ENCODE measurements around the gene SAMD4B. TPM values are rescaled to one million over a fixed set of nuclear protein-coding genes. Genes with fewer than 3 reads are reported as not detected.

Gene SAMD4B
- polyA plus RNA-seq, 2 donors, result 78.7 to 140 TPM

DNA sequence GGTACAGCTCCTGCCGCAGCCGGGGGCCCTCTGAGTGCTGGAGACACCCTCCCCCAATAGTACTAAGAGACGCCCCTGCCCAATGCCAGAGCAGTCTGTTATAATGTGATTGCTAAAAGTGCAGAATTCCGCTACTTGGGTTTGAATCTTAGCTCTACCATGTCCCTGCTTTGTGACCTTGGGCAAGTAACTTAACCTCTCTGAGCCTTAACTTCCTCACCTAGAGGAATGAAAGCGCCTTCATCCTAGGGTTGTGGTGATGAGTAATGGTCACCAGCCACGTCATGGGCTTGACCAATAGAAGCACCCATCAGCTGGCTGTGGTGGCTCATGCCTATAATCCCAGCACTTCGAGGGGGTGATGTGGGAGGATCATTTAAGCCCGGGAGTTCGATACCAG, 76.8 kb downstream of the SAMD4B start:
- 84 to 89% methylated on average over 9 of the region's 9 CpGs for WGBS, 2 donors
- no peaks in the 10 kb centered on the region for H3K36me3 ChIP-seq (ENCODE audit: control insufficient read depth in 2 of 2, insufficient read depth in 2 of 2, low read length in 1 of 2)

DNA sequence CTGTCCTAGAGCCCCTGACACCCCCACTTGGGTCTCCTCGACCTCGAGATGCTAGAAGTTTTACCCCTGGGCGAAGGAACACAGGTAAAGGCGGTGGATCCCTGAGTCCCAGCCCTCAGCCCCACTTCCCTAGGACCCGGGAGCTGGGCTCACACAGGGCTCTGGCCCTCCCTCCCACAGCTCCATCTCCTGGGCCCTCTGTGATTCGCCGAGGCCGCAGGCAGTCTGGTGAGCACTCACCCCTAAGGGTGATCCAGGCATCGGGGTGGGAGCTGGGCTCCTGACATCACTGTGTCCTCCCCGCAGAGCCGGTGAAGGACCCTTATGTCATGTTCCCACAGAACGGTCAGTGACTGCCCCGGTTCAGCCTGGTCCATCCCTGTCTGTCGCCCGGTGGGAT, 78.5 kb downstream of the SAMD4B start:
- Histone ChIP-seq H3K4me1 (ENCODE audit: control insufficient read depth in 2 of 2, insufficient read depth in 2 of 2, low read length in 1 of 2) (no peaks in the 10 kb centered on the region), H3K4me3 (ENCODE audit: low read depth in 1 of 2, low read length in 2 of 2) (no peak overlapping the region), H3K36me3 (ENCODE audit: control insufficient read depth in 2 of 2, insufficient read depth in 2 of 2, low read length in 1 of 2) (no peaks in the 10 kb centered on the region), H3K9me3 (ENCODE audit: control insufficient read depth in 2 of 2, insufficient read depth in 1 of 2, low read depth in 1 of 2, low read length in 1 of 2) (no peaks in the 10 kb centered on the region), H3K27ac (ENCODE audit: low read depth in 2 of 2, low read length in 1 of 2) (no peak overlapping the region), H3K27me3 (ENCODE audit: control insufficient read depth in 1 of 2, insufficient read depth in 2 of 2, low read length in 2 of 2) (no peaks in the 10 kb centered on the region)
- 88 to 94% methylated on average over 15 of the region's 15 CpGs for WGBS, 2 donors

More for the DNA sequence above, 76.8 kb downstream of the SAMD4B start:
- Histone ChIP-seq H3K27me3 (ENCODE audit: control insufficient read depth in 1 of 2, insufficient read depth in 2 of 2, low read length in 2 of 2) (no peaks in the 10 kb centered on the region), H3K4me3 (ENCODE audit: low read depth in 1 of 2, low read length in 2 of 2) (no peak overlapping the region), H3K27ac (ENCODE audit: low read depth in 2 of 2, low read length in 1 of 2) (no peak overlapping the region), H3K9me3 (ENCODE audit: control insufficient read depth in 2 of 2, insufficient read depth in 1 of 2, low read depth in 1 of 2, low read length in 1 of 2) (no peaks in the 10 kb centered on the region), H3K4me1 (ENCODE audit: control insufficient read depth in 2 of 2, insufficient read depth in 2 of 2, low read length in 1 of 2) (peaks cover 0 to 5% of the 10 kb centered on the region in 2 donors)

DNA sequence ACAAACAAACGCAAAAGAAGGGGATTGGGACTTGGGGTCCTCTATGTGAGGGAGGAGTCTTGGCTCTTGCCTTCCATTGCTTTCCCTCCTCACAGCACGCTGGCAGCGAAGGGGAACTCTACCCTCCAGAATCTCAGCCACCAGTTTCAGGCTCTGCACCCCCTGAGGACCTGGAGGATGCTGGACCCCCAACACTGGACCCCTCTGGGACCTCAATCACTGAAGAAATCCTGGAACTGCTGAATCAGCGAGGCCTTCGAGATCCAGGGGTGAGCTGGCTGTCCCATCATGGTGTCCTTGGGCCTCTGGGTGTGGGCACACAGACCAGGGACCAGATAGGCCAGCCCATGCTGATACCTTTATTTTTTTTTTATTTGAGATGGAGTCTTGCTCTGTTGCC, 79.8 kb downstream of the SAMD4B start:
- Histone ChIP-seq H3K27ac (ENCODE audit: low read depth in 2 of 2, low read length in 1 of 2) (no peak overlapping the region), H3K4me3 (ENCODE audit: low read depth in 1 of 2, low read length in 2 of 2) (no peak overlapping the region), H3K9me3 (ENCODE audit: control insufficient read depth in 2 of 2, insufficient read depth in 1 of 2, low read depth in 1 of 2, low read length in 1 of 2) (no peaks in the 10 kb centered on the region), H3K27me3 (ENCODE audit: control insufficient read depth in 1 of 2, insufficient read depth in 2 of 2, low read length in 2 of 2) (no peaks in the 10 kb centered on the region), H3K36me3 (ENCODE audit: control insufficient read depth in 2 of 2, insufficient read depth in 2 of 2, low read length in 1 of 2) (no peaks in the 10 kb centered on the region), H3K4me1 (ENCODE audit: control insufficient read depth in 2 of 2, insufficient read depth in 2 of 2, low read length in 1 of 2) (no peaks in the 10 kb centered on the region)
- WGBS, 2 donors, result 93 to 96% methylated on average over 5 of the region's 5 CpGs

DNA sequence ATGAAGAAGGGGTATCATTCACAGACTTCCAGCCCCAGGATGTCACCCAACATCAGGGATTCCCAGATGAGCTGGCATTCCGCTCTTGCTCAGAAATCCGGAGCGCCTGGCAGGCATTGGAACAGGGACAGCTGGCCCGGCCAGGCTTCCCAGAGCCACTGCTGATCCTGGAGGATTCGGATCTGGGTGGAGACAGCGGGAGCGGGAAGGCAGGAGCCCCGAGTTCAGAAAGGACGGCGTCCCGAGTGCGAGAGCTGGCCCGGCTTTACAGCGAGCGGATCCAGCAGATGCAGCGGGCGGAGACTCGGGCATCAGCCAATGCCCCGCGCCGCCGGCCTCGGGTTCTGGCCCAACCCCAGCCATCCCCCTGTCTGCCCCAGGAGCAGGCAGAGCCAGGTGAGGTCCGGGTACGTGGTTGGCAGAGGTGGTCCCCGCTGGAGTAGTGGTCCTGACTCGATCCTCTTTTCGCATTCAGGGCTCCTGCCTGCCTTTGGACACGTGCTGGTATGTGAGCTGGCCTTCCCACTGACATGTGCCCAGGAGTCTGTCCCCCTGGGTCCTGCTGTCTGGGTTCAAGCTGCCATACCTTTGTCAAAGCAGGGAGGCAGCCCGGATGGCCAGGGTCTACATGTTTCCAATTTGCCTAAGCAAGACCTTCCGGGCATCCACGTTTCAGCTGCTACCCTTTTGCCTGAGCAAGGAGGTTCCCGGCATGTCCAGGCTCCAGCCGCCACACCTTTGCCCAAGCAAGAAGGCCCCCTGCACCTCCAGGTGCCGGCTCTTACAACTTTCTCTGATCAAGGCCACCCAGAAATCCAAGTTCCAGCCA, 81.3 kb downstream of the SAMD4B start:
- Histone ChIP-seq H3K27ac (ENCODE audit: low read depth in 2 of 2, low read length in 1 of 2) (no peak overlapping the region), H3K36me3 (ENCODE audit: control insufficient read depth in 2 of 2, insufficient read depth in 2 of 2, low read length in 1 of 2) (no peaks in the 10 kb centered on the region), H3K4me3 (ENCODE audit: low read depth in 1 of 2, low read length in 2 of 2) (no peak overlapping the region), H3K27me3 (ENCODE audit: control insufficient read depth in 1 of 2, insufficient read depth in 2 of 2, low read length in 2 of 2) (no peaks in the 10 kb centered on the region), H3K9me3 (ENCODE audit: control insufficient read depth in 2 of 2, insufficient read depth in 1 of 2, low read depth in 1 of 2, low read length in 1 of 2) (no peaks in the 10 kb centered on the region), H3K4me1 (ENCODE audit: control insufficient read depth in 2 of 2, insufficient read depth in 2 of 2, low read length in 1 of 2) (no peaks in the 10 kb centered on the region)
- WGBS, 2 donors, result 83 to 90% methylated on average over 35 of the region's 35 CpGs

DNA sequence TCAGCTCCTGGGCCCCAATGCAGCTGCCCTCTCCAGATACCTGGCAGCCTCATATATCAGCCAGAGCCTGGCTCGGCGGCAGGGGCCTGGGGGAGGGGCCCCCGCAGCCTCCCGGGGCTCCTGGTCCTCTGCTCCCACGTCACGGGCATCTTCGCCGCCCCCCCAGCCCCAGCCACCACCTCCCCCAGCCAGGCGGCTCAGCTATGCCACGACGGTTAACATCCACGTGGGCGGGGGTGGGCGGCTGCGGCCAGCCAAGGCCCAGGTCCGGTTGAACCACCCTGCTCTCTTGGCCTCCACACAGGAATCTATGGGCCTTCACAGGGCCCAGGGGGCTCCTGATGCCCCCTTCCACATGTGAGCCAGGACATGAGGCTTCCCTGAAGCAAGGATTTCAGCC, 82.7 kb downstream of the SAMD4B start:
- Histone ChIP-seq H3K27me3 (ENCODE audit: control insufficient read depth in 1 of 2, insufficient read depth in 2 of 2, low read length in 2 of 2) (no peaks in the 10 kb centered on the region), H3K9me3 (ENCODE audit: control insufficient read depth in 2 of 2, insufficient read depth in 1 of 2, low read depth in 1 of 2, low read length in 1 of 2) (no peaks in the 10 kb centered on the region), H3K4me3 (ENCODE audit: low read depth in 1 of 2, low read length in 2 of 2) (no peak overlapping the region), H3K36me3 (ENCODE audit: control insufficient read depth in 2 of 2, insufficient read depth in 2 of 2, low read length in 1 of 2) (no peaks in the 10 kb centered on the region), H3K4me1 (ENCODE audit: control insufficient read depth in 2 of 2, insufficient read depth in 2 of 2, low read length in 1 of 2) (no peaks in the 10 kb centered on the region), H3K27ac (ENCODE audit: low read depth in 2 of 2, low read length in 1 of 2) (no peak overlapping the region)
- 78 to 82% methylated on average over 16 of the region's 16 CpGs for WGBS, 2 donors

DNA sequence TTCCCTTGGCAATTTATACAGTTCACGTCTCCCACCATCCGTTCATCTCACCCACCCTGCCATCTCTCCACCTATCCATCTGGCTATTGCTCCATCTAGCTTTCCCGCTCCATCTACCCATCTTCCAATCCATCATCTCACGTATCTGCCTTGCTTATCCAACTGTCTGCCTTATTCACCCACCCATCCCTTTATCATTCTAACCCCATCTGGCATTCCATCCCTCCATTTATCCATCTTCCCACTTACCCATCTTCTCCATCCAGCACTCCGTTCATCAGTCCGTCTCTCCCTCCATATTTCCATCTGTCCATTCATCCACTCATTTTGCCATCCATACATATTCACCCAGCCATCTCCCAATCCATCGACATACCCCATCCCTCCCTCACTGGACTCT, 83.5 kb downstream of the SAMD4B start:
- WGBS, 2 donors, result 90 to 93% methylated on average over 7 of the region's 7 CpGs
- H3K9me3 ChIP-seq (ENCODE audit: control insufficient read depth in 2 of 2, insufficient read depth in 1 of 2, low read depth in 1 of 2, low read length in 1 of 2), result no peaks in the 10 kb centered on the region
- no peak overlapping the region for H3K27ac ChIP-seq (ENCODE audit: low read depth in 2 of 2, low read length in 1 of 2)
- H3K4me3 ChIP-seq (ENCODE audit: low read depth in 1 of 2, low read length in 2 of 2), result no peak overlapping the region
- H3K36me3 ChIP-seq (ENCODE audit: control insufficient read depth in 2 of 2, insufficient read depth in 2 of 2, low read length in 1 of 2), result no peaks in the 10 kb centered on the region
- peaks cover 0 to under 1% of the 10 kb centered on the region in 2 donors for H3K4me1 ChIP-seq (ENCODE audit: control insufficient read depth in 2 of 2, insufficient read depth in 2 of 2, low read length in 1 of 2)
- H3K27me3 ChIP-seq (ENCODE audit: control insufficient read depth in 1 of 2, insufficient read depth in 2 of 2, low read length in 2 of 2), result no peaks in the 10 kb centered on the region

DNA sequence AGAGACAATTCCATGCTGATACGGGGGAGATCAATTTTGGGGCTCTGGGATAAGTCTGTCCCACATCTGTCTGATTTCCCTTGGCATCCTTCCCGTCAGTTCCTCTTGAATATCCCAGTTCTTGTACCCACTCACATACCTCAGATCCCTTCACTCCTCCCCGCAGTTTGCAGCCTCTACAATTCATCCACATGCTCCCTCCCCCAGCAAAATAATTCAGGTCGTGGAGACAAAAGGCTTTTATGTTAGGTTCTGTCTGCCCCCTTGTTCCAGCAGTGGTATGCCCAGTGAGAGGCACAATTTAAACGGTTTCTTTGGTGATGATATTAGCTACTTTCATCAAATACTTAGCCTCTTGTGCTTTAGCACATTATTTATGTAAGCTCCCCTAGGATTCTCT, 83.9 kb downstream of the SAMD4B start:
- WGBS, 2 donors, result 63 to 66% methylated on average over 5 of the region's 5 CpGs
- H3K9me3 ChIP-seq (ENCODE audit: control insufficient read depth in 2 of 2, insufficient read depth in 1 of 2, low read depth in 1 of 2, low read length in 1 of 2), result no peaks in the 10 kb centered on the region

DNA sequence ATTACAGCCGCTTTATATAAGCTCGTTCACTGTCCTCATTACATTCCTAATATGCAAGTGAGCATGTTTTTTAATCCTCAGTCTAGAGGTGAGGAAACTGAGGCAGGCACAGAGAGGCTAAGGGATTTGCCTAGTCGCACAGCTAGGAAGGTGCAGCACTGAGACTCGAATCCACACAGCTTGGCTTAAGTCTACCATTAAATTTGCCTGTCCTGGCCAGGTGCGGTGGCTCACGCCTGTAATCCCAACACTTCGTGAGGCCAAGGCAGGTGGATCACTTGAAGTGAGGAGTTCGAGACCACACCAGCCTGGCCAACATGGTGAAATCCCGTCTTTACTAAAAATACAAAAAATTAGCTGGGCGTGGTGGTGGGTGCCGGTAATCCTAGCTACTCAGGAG, 85.5 kb downstream of the SAMD4B start:
- peak overlapping the region in 1 of 2 donors; percentile 2 for H3K4me3 ChIP-seq (ENCODE audit: low read depth in 1 of 2, low read length in 2 of 2)
- peaks cover under 1 to 2% of the 10 kb centered on the region in 2 donors for H3K36me3 ChIP-seq (ENCODE audit: control insufficient read depth in 2 of 2, insufficient read depth in 2 of 2, low read length in 1 of 2)
- no peaks in the 10 kb centered on the region for H3K9me3 ChIP-seq (ENCODE audit: control insufficient read depth in 2 of 2, insufficient read depth in 1 of 2, low read depth in 1 of 2, low read length in 1 of 2)
- 90 to 91% methylated on average over 11 of the region's 11 CpGs for WGBS, 2 donors
- peaks cover 0 to 5% of the 10 kb centered on the region in 2 donors for H3K4me1 ChIP-seq (ENCODE audit: control insufficient read depth in 2 of 2, insufficient read depth in 2 of 2, low read length in 1 of 2)
- peak overlapping the region in 1 of 2 donors; percentile 22 for H3K27ac ChIP-seq (ENCODE audit: low read depth in 2 of 2, low read length in 1 of 2)
- H3K27me3 ChIP-seq (ENCODE audit: control insufficient read depth in 1 of 2, insufficient read depth in 2 of 2, low read length in 2 of 2), result no peaks in the 10 kb centered on the region

More for the DNA sequence above, 83.9 kb downstream of the SAMD4B start:
- Histone ChIP-seq H3K36me3 (ENCODE audit: control insufficient read depth in 2 of 2, insufficient read depth in 2 of 2, low read length in 1 of 2) (no peaks in the 10 kb centered on the region), H3K4me1 (ENCODE audit: control insufficient read depth in 2 of 2, insufficient read depth in 2 of 2, low read length in 1 of 2) (peaks cover 0 to 4% of the 10 kb centered on the region in 2 donors), H3K27me3 (ENCODE audit: control insufficient read depth in 1 of 2, insufficient read depth in 2 of 2, low read length in 2 of 2) (no peaks in the 10 kb centered on the region), H3K27ac (ENCODE audit: low read depth in 2 of 2, low read length in 1 of 2) (no peak overlapping the region), H3K4me3 (ENCODE audit: low read depth in 1 of 2, low read length in 2 of 2) (no peak overlapping the region)

DNA sequence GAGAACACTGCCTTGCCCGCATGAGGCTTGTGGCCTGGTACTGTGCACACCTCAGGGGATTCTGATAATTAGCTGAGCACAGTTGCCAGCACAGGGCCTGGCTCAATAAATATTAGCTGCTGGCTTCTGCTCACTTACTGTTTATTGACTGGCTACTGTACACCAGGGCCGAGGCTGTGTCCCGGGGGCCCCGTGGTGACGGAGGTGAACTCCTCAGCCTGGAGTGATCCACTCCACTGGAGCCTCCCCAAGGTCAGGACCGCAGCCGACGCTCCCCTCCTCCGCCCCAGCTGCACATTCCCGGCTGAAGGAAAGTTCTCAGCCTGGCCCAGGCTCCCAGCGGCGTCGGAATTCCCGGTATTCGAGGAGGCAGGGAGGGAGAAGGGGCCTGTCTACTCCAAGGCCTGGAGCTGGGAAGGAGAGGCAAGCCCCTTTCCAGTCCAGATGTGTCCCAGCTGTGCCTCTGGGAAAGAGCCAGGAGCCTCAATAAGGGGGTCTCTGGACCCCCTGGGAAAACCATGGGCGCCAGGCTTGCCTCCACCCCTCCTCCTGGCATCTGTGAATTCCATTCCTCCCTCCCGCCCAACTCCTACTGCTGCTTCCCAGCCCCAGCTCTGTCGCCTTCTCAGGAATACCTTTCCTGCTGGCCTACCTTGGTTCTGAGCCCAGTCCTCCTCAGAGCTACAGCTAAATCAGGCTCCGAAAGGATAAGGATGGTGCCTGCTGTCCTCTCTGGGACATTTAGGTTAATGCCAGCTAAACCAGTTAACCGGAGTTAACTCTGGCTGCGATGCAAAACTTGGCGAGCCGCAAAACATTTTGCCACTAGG, 86.3 kb downstream of the SAMD4B start:
- peaks cover 0 to 5% of the 10 kb centered on the region in 2 donors for H3K4me1 ChIP-seq (ENCODE audit: control insufficient read depth in 2 of 2, insufficient read depth in 2 of 2, low read length in 1 of 2)
- peaks cover 6 to 8% of the 10 kb centered on the region in 2 donors for H3K36me3 ChIP-seq (ENCODE audit: control insufficient read depth in 2 of 2, insufficient read depth in 2 of 2, low read length in 1 of 2)
- H3K4me3 ChIP-seq (ENCODE audit: low read depth in 1 of 2, low read length in 2 of 2), result no peak overlapping the region
- H3K9me3 ChIP-seq (ENCODE audit: control insufficient read depth in 2 of 2, insufficient read depth in 1 of 2, low read depth in 1 of 2, low read length in 1 of 2), result no peaks in the 10 kb centered on the region
- peak overlapping the region; percentile 34 to 73 for H3K27ac ChIP-seq (ENCODE audit: low read depth in 2 of 2, low read length in 1 of 2)
- 30 to 31% methylated on average over 23 of the region's 23 CpGs for WGBS, 2 donors
- H3K27me3 ChIP-seq (ENCODE audit: control insufficient read depth in 1 of 2, insufficient read depth in 2 of 2, low read length in 2 of 2), result no peaks in the 10 kb centered on the region

All from esophagus (tissue), 2 donors.